NB4 (cell line): ENCODE measurements around the gene LRRK1.

Experiments used
- DNase-seq: peaks from one replicate; pipeline ENCODE4 v3.0.0; 2010; ENCODE audit warnings: low read depth
- H3K4me3 ChIP-seq: one replicate; pipeline ENCODE4 v1.5.1; 2011; ENCODE audit warnings: mild to moderate bottlenecking, low read depth, low read length, moderate library complexity
- MAX ChIP-seq: IDR thresholded peaks from 2 replicates; pipeline ENCODE4 v1.6.1; 2011; ENCODE audit warnings: low read depth, low read length
- MYC ChIP-seq: IDR thresholded peaks from 2 replicates; pipeline ENCODE4 v1.6.1; 2011; ENCODE audit warnings: low read depth, low read length
- POLR2A ChIP-seq: IDR thresholded peaks from 2 replicates; pipeline ENCODE4 v1.6.1; 2011; ENCODE audit warnings: mild to moderate bottlenecking; ENCODE audit not compliant: insufficient read length; ENCODE audit errors: extremely low read depth
- TF ChIP-seq, protein P1 (sequence below): IDR thresholded peaks from one replicate; pipeline ENCODE4 v1.5.1; 2012; ENCODE audit warnings: low read depth, low read length

The LRRK1 gene

GRCh38 chr15:101024073-101024695 is 105.0 kb downstream of the LRRK1 start:
- no peak overlapping the region for H3K4me3 ChIP-seq
- no peak for TF ChIP-seq MYC
- TF ChIP-seq MAX = no peak
- no peak for TF ChIP-seq POLR2A
- TF ChIP-seq, protein P1, sequence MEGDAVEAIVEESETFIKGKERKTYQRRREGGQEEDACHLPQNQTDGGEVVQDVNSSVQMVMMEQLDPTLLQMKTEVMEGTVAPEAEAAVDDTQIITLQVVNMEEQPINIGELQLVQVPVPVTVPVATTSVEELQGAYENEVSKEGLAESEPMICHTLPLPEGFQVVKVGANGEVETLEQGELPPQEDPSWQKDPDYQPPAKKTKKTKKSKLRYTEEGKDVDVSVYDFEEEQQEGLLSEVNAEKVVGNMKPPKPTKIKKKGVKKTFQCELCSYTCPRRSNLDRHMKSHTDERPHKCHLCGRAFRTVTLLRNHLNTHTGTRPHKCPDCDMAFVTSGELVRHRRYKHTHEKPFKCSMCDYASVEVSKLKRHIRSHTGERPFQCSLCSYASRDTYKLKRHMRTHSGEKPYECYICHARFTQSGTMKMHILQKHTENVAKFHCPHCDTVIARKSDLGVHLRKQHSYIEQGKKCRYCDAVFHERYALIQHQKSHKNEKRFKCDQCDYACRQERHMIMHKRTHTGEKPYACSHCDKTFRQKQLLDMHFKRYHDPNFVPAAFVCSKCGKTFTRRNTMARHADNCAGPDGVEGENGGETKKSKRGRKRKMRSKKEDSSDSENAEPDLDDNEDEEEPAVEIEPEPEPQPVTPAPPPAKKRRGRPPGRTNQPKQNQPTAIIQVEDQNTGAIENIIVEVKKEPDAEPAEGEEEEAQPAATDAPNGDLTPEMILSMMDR = no peak

DNA sequence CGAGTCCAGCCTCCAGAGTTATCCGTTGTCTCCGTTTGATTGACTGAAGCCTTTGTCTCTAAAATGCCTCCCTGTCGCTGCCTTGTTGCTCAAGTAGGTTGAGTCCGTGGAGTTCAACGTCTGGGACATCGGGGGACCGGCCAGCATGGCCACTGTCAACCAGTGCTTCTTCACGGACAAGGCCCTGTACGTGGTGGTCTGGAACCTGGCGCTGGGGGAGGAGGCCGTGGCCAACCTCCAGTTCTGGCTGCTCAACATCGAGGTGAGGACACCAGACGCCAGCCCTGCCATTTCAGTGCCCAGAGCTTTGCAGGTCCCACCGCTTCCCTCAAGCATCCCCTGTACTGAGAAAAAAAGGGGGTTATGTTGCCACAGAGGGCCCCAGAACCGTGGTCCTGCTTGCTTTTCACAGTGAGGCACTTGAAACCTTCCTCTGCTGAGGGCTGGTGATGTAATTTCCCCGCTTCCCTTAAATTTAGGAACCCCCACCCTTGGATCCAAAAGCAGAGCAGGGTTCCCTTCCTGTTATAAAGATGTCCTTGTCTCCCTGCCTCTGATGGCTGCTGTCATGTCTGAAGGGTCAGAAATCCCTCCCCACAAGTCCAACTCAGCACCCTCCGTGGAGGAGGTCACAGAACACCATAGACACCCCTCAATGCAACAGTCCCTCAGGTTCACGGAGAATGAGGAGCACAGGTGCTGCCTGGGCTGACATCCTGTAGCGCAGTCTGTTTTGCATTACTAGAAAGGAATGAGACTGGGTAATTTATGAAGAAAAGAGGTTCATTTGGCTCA is 105.7 kb downstream of the LRRK1 start:
- no peak for DNase-seq
- H3K4me3 ChIP-seq = no peak overlapping the region
- no peak for TF ChIP-seq POLR2A

More at GRCh38 chr15:101024073-101024695, 105.0 kb downstream of the LRRK1 start:
- DNase-seq = no peak

- TF ChIP-seq MAX = no peak
- TF ChIP-seq MYC = no peak
- no peak for TF ChIP-seq POLR2A
- TF ChIP-seq, protein P1 = no peak
- no peak for DNase-seq
- no peak overlapping the region for H3K4me3 ChIP-seq
Measured at GRCh38 chr15:101025501-101025885, 106.3 kb downstream of the LRRK1 start.

DNA sequence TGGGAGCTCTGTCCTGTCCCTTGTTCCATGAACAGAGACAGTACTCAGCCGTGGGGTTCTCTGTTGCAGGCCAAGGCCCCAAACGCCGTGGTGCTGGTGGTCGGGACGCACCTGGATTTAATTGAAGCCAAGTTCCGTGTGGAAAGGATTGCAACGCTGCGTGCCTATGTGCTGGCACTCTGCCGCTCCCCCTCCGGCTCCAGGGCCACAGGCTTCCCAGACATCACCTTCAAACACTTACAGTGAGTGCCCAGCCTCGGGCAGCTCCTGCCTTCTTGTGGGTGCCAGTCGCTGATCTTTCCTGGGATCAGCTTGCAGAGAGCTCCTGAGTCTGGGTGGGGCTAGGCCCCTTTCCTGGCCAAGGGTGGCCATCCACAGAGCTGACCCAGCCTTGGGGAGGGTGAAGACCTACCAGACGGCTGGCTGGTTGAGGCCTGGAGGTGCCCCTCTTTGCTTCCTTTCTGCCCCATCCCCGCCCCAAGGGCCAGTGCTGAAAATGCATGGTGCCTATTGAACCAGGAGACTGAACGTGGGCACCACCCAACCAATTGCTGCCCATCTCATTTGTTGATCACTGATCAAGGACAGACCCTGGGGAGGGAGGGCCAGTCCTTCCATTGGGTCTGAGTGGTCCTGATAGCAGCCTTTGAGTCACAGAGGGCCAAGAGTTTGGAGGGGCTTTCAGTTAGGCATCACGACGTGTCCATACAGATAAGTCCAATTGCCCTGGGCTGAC is 106.9 kb downstream of the LRRK1 start:
- TF ChIP-seq POLR2A = no peak
- TF ChIP-seq, protein P1 = no peak
- TF ChIP-seq MYC = no peak
- TF ChIP-seq MAX = no peak
- H3K4me3 ChIP-seq = no peak overlapping the region
- no peak for DNase-seq

- H3K4me3 ChIP-seq = no peak overlapping the region
- TF ChIP-seq POLR2A = no peak
- TF ChIP-seq, protein P1 = no peak
- TF ChIP-seq MYC = no peak
- no peak for TF ChIP-seq MAX
- DNase-seq = no peak
Measured at GRCh38 chr15:101026656-101027272, 107.6 kb downstream of the LRRK1 start.
